Umbilical cord (tissue), 2 donors: ENCODE measurements around the gene ZNF674. TPM values are rescaled to one million over a fixed set of nuclear protein-coding genes. Genes with fewer than 3 reads are reported as not detected.
"Not testable (repeated sequence)": the region's sequence is repeated elsewhere in the genome, so short reads cannot be mapped to it uniquely, and the experiment has no call there.

Experiments used
- DNase-seq: peaks from one replicate; pipeline ENCODE4 v3.0.0-alpha.2; 2015; ENCODE audit warnings: low spot score
- total RNA-seq: library from RNA; depleted of rRNA; stranded (reverse); fragments of >200 nt; gene quantifications from one replicate; pipeline ENCODE4 v1.2.3, GENCODE V29; 2014; ENCODE audit warnings: low replicate concordance; ENCODE audit not compliant: insufficient read depth

ZNF674 gene
- total RNA-seq, 1 donor from 2014 or later, result 8.2 TPM

GRCh38 chrX:46478634-46479033 lies 66.6 kb downstream of the ZNF674 start:
- DNase-seq, result not testable (repeated sequence)

DNA sequence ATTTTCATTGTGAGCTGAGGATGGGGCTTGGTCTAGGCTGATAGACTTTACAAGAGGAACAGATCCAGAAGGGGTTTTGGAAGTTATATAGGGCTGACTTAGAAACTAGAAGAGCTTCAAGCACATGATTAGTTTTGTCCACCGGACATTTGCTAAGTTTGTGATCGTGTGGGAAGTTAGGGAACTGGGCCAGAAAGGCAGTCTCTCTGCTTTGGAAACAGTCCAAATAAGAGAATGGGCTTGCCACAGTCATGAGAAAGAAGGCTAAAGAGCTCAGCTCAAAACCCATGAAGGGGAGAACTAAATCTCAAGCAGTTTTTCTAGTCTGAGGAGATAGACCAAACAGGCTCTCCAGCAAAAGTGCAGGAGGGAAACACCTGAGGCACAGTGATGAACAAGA lies 67.8 kb downstream of the ZNF674 start:
- no peak for DNase-seq

DNA sequence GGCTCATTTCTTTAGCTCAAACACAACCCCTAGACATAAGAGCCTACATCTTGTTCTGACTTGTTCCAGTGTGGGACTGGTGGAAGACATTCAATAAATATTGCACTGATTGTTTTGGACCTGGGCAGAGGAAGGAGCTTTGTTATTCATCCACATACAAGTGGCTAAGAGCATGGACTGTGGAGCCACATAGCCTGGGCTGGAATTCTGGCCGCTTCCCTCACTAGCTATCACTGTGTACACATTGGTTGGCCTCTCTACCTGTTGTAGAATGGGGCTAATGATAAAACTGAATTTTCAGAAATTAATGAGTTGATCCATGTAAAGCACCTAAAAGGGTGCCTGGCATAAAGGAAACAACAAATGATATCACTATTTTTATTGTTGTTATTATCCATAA lies 80.0 kb downstream of the ZNF674 start:
- DNase-seq, result no peak

GRCh38 chrX:46463682-46464081 lies 81.5 kb downstream of the ZNF674 start:
- no peak for DNase-seq

- no peak for DNase-seq
Measured at GRCh38 chrX:46461660-46462191, 83.5 kb downstream of the ZNF674 start.

- DNase-seq, result not testable (repeated sequence)
Measured at GRCh38 chrX:46460801-46461659, 84.2 kb downstream of the ZNF674 start.

DNA sequence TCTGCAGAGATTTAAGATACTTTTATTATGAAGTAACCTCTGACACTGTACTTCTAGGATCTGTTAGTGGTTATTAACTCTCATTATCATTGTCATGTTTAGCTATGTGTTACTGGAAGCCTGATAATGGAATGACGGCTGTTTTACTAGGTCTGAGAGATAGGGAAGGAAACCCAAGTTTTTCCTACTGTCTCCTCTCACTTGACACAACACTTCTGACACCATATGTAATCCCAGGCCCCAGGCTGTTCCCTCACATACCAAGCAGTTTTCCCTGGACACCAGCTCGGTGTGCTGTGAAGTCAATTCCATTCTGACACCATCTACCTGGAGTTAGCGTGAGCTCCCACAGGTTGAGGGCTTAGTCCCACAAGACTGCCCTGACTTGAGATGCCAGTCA lies 85.6 kb downstream of the ZNF674 start:
- no peak for DNase-seq

GRCh38 chrX:46456125-46456922 lies 88.9 kb downstream of the ZNF674 start:
- DNase-seq, result no peak

Other genes starting within 250 kb of the ZNF674 start
- 8.4 TPM for gene CHST7, start 28.3 kb upstream of the ZNF674 start, total RNA-seq
- 1.9 TPM for gene SLC9A7, start 213.7 kb upstream of the ZNF674 start, total RNA-seq